Psoas muscle (tissue), 8 donors: ENCODE measurements around the gene IL6. TPM values are rescaled to one million over a fixed set of nuclear protein-coding genes. Genes with fewer than 3 reads are reported as not detected.

ENCODE experiments used
- ATAC-seq, 4 donors: fragments of 200-7000 bp; cut with Tn5 transposase; one replicate each; pipeline ENCODE4 v1.9.1; 2020; ENCODE audit warnings: moderate library complexity in 3 of 4, mild to moderate bottlenecking in 2 of 4
- DNase-seq, 2 donors: peaks; one replicate each; pipeline ENCODE4 v3.0.0-alpha.2; 2020
- H3K27ac ChIP-seq: fragments of 200-600 bp; one replicate; pipeline ENCODE4 v1.8.0; 2022
- H3K27me3 ChIP-seq, 3 donors: fragments of 200-600 bp in 1 of 3; one replicate each; pipeline versions ENCODE4 v1.6.1 to v1.8.0; 2013 to 2022; ENCODE audit warnings: low read length in 2 of 3, mild to moderate bottlenecking in 2 of 3, moderate library complexity in 1 of 3; ENCODE audit not compliant: insufficient read depth in 3 of 3
- H3K36me3 ChIP-seq, 2 donors: fragments of 200-600 bp in 1 of 2; one replicate each; pipeline versions ENCODE4 v1.6.1 to v1.8.0; 2013 to 2022; ENCODE audit warnings: low read depth in 1 of 2, mild to moderate bottlenecking in 1 of 2, moderate library complexity in 1 of 2; ENCODE audit not compliant: insufficient read depth in 1 of 2
- H3K4me1 ChIP-seq: fragments of 200-600 bp; one replicate; pipeline ENCODE4 v1.8.0; 2022
- H3K4me3 ChIP-seq: fragments of 200-600 bp; one replicate; pipeline ENCODE4 v1.8.0; 2022; ENCODE audit warnings: mild to moderate bottlenecking
- H3K9me3 ChIP-seq: fragments of 200-600 bp; one replicate; pipeline ENCODE4 v1.8.0; 2022
- WGBS, 3 donors: extraction: QIAGEN DNeasy Blood & Tissue Kit; methylation state at CpG; one replicate each; pipeline versions ENCODE4 v1.1.6 to v1.1.7; 2013; 5-methylcytosine and 5-hydroxymethylcytosine counted together
- intact Hi-C, 2 donors: fragments of 100-400 bp; cut with DNase I; formaldehyde crosslinking; loops; one replicate each; pipeline versions ENCODE4 v1.11.0 to v1.14.2; 2022
- polyA plus RNA-seq, 3 donors: library from polyadenylated mRNA; stranded (reverse); fragments of 200-250 nt; gene quantifications; one replicate each; pipeline ENCODE4 v1.2.3, GENCODE V29; 2013
- total RNA-seq, 4 donors: library from RNA; stranded (reverse); fragmentation: NEBNext Ultra II Directional in 2 of 4; extraction: Animal tissue kit (Norgen Biotek cat#: 25700) in 2 of 4; gene quantifications; one replicate each; pipeline versions ENCODE4 v1.2.1 to v1.2.4, GENCODE V29; 2021 to 2023
- TF ChIP-seq, protein P1 (sequence below): fragments of 200-600 bp; IDR thresholded peaks from one replicate; pipeline ENCODE4 v1.8.0; 2022; ENCODE audit warnings: antibody characterized with exemption
- donor health status: healthy with polysubstance abuse.
- donor health status: DM: no; HTN: no; CAD: no; lungs with moderate emphysema.
- donor health status: Bipolar disorder and iron deficiency.
- donor health status: healthy.
- donor health status: DM: yes; HTN: yes; CAD: no.
- donor health status: DM: no; HTN: no; CAD: no.
- donor health status: DM: no; HTN: no; CAD: no.
- donor health status: DM: yes; HTN: yes; CAD: no.

The IL6 gene
- total and polyA plus RNA-seq, 7 donors, result 0.51 to 4.6 (median 1.6) TPM; not detected in 1

DNA sequence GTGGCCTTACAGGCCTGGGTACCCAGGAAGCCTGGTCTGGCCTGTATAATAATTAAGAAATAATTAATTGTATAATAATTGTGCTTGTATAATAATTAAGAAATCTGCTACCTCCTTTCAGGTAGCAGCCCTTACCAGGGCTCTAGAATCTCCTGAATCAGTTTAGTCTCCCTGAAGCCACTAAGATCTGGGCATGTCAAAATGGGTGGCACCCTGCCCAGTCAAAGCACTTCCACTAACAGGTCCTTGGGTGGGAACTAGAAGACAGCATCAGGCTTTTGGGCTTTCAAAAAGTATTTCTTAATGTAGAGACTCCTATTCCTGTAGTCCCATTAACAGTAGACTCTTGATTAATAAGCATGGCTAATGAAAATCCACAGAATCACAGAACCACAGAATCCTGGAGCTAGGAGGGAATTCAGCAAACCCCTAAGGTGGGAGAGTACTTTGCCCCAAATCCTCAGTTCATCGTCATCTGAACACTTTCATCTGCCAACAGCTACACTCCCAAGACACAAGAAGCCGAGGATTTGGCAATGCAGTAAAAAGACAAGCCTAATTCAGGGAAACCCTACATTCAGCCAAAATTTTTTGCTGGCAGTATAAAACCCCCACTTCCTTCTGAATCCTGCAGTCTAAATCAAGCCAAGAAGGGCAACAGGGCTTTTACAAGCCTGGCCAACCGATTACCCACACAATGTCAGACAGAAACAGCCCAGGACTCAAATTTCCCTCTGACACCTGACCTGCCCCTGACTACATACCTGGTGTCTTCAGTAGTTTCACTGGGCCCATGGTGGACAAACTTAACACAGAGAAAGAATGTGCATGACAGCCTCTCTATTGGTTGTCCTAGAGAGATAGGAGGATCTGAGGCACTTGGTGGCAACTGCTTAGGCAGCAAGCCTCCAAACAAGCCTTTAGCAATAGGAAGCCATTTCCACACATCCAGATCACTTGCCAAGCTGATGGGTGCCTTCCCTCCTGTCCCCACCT, 5.9 kb upstream of the IL6 start:
- intact Hi-C loops, result loop anchor here in 1 of 2 donors (10.0 kb wide), 1 partner anchor 334 kb away; no protein-coding TSS in a partner anchor
- no peak for DNase-seq
- H3K36me3 ChIP-seq, result no peaks in the 10 kb centered on the region
- H3K27me3 ChIP-seq, result no peaks in the 10 kb centered on the region
- no peaks in the 10 kb centered on the region for H3K9me3 ChIP-seq
- no peak overlapping the region for H3K4me3 ChIP-seq
- 38 to 48% (median 40%) methylated on average over 3 of the region's 3 CpGs for WGBS, 3 donors
- H3K27ac ChIP-seq, result no peak overlapping the region
- TF ChIP-seq, protein P1, sequence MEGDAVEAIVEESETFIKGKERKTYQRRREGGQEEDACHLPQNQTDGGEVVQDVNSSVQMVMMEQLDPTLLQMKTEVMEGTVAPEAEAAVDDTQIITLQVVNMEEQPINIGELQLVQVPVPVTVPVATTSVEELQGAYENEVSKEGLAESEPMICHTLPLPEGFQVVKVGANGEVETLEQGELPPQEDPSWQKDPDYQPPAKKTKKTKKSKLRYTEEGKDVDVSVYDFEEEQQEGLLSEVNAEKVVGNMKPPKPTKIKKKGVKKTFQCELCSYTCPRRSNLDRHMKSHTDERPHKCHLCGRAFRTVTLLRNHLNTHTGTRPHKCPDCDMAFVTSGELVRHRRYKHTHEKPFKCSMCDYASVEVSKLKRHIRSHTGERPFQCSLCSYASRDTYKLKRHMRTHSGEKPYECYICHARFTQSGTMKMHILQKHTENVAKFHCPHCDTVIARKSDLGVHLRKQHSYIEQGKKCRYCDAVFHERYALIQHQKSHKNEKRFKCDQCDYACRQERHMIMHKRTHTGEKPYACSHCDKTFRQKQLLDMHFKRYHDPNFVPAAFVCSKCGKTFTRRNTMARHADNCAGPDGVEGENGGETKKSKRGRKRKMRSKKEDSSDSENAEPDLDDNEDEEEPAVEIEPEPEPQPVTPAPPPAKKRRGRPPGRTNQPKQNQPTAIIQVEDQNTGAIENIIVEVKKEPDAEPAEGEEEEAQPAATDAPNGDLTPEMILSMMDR, result no peak
- ATAC-seq, result peak in 1 of 4 donors; percentile 64
- peaks cover 50% of the 10 kb centered on the region for H3K4me1 ChIP-seq

DNA sequence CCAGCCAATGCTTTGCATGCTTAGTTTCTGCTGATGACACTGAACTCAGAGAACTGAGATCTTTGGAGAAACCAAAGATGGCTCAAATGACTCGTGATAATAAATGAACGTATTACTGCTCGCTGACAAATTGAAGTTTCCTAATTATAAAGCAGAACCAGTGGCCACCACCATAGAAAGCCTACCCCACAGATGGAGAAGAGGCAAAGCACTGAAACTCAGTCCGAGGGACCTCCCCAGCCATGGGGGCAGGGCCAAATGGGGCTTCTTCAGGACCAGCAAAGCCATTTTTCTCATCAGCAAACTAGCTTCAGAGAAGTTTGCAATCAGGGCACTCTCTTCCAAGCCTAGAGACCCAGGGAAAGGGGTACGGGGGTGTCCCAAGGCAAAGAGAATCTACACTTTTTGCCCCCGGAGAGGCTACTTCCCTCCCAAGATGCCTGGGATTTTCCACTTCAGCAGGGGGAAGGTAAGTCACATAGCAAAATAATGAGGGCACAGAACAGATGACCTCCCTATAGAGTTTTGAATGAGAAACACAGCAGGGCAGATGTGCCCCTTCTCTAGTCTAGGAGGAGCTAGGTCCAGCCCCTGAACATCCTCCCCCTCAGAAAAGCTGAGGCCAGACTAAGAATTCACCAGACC, 4.3 kb upstream of the IL6 start:
- no peaks in the 10 kb centered on the region for H3K9me3 ChIP-seq
- H3K4me1 ChIP-seq, result peaks cover 51% of the 10 kb centered on the region
- 85 to 87% (median 86%) methylated on average over 6 of the region's 6 CpGs for WGBS, 3 donors
- DNase-seq, result no peak
- H3K4me3 ChIP-seq, result no peak overlapping the region
- H3K27me3 ChIP-seq, result no peaks in the 10 kb centered on the region
- intact Hi-C loops, result loop anchor here in 1 of 2 donors (10.0 kb wide), 1 partner anchor 332 kb away; no protein-coding TSS in a partner anchor
- H3K36me3 ChIP-seq, result no peaks in the 10 kb centered on the region
- TF ChIP-seq, protein P1, result no peak
- H3K27ac ChIP-seq, result peak overlapping the region; percentile 56
- no peak for ATAC-seq

DNA sequence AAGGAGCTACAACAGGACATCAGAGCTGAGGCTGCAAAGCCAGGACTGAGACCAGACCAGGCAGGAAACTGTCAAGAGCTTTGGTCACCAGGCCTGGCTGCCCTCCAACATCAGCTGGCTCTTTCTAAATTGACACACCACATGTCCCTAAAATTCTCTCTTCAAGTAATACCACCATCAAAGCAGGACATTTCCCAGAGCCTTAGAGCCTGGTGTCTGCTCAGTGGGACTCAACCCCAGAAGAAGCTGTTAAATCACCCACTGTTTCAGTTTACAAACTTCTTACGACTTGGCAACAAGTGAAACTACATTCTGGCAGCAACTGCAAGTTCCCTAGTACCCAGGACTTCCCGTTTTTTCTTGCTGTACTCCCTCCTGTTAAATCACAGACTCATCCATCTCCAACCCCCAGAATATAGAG, 3.8 kb upstream of the IL6 start:
- WGBS, 3 donors, result 9 to 19% (median 11%) methylated on average over 2 of the region's 2 CpGs
- Histone ChIP-seq H3K36me3 (no peaks in the 10 kb centered on the region), H3K4me1 (peaks cover 46% of the 10 kb centered on the region), H3K9me3 (no peaks in the 10 kb centered on the region), H3K4me3 (no peak overlapping the region), H3K27me3 (no peaks in the 10 kb centered on the region), H3K27ac (peak overlapping the region; percentile 56)
- DNase-seq (peak; percentile 69 to 79), ATAC-seq (no peak)
- TF ChIP-seq, protein P1, result no peak
- intact Hi-C loops, result loop anchor here in 1 of 2 donors (10.0 kb wide), 1 partner anchor 332 kb away; no protein-coding TSS in a partner anchor

DNA sequence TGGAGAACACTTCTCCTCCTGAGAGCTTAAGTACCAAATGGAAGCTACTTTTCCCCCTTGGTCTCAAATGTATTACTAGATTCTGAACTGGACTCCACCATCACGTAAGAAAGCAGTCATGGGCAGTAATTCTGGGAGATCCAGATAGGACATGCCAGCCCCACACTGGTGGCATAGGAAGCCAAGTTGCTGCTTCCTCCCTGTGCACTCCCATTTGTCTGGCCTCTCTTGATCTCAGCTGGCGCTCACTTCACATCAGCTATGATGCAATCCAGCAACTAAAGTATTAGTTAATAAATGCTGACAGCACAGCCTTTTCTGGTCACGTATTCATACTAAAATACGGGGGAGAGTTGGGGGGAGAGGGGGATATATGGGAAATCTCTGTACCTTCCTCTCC, 3.4 kb upstream of the IL6 start:
- TF ChIP-seq, protein P1, result no peak
- Histone ChIP-seq H3K4me1 (peaks cover 41% of the 10 kb centered on the region), H3K36me3 (no peaks in the 10 kb centered on the region), H3K27me3 (no peaks in the 10 kb centered on the region), H3K4me3 (no peak overlapping the region), H3K27ac (peak overlapping the region; percentile 56), H3K9me3 (no peaks in the 10 kb centered on the region)
- ATAC-seq (no peak), DNase-seq (peak in 1 of 2 donors; percentile 58)
- WGBS, 3 donors, result 46 to 48% (median 48%) methylated on average over 4 of the region's 4 CpGs
- intact Hi-C loops, result loop anchor here in 1 of 2 donors (10.0 kb wide), 1 partner anchor 331 kb away; no protein-coding TSS in a partner anchor
